HCT116 (cell line): ENCODE results near the gene STON2. TPM values are rescaled to one million over a fixed set of nuclear protein-coding genes. Genes with fewer than 3 reads are reported as not detected.

Experiments
- ATAC-seq: fragments of 200-7000 bp; cut with Tn5 transposase; 2 replicates; pipeline ENCODE4 v1.9.1; 2020; ENCODE audit warnings: mild to moderate bottlenecking, moderate library complexity
- BruUV-seq: library from RNA; stranded (reverse); fragments of 400-500 nt; replicated peaks from 2 replicates; lab custom pipeline; 2021; lab: Mats Ljungman, UMichigan
- CTCF ChIA-PET: fragments of 300-600 bp; sonication (Branson Sonifier 250); formaldehyde crosslinking; loops from one replicate; lab custom pipeline; 2021; ENCODE audit warnings: antibody characterized with exemption; lab: Charles Lee
- POLR2A ChIA-PET: fragments of 300-600, 350-600 bp; sonication (Branson Sonifier 250); formaldehyde crosslinking; loops from one replicate; lab custom pipeline; 2021; ENCODE audit warnings: antibody characterized with exemption; lab: Charles Lee
- RAD21 ChIA-PET, 2 experiments: fragments of 300-600 bp; sonication (Branson Sonifier 250); formaldehyde crosslinking; loops; one replicate each; lab custom pipeline; 2023; ENCODE audit warnings: low total read pairs in 2 of 2; ENCODE audit not compliant: uncharacterized antibody in 2 of 2, unreplicated experiment in 2 of 2, low non-redundant PET in 1 of 2; lab: Charles Lee
- DNase-seq: peaks from one replicate; pipeline ENCODE4 v3.0.0-alpha.2; 2010; ENCODE audit warnings: low read depth, low spot score
- H2AFZ ChIP-seq: fragments of 200-600 bp; shearing (Covaris generic), sonication (generic); 2 replicates; pipeline ENCODE4 v1.6.1; 2017; ENCODE audit warnings: low read depth, mixed run types, mixed read lengths, antibody characterized with exemption, low read length; ENCODE audit not compliant: poor library complexity, severe bottlenecking
- H3K27ac ChIP-seq: 2 replicates; pipeline ENCODE4 v1.5.1; 2012; ENCODE audit warnings: low read depth, low read length
- H3K27me3 ChIP-seq: fragments of 200-600 bp; sonication (generic); 2 replicates; pipeline ENCODE4 v1.6.1; 2016; ENCODE audit warnings: mixed run types, low read length, mixed read lengths; ENCODE audit not compliant: insufficient read depth
- H3K36me3 ChIP-seq, 2 experiments: fragments of 200-500 bp in 1 of 2; fragments of 200-600 bp in 1 of 2; sonication (Bioruptor generic) in 1 of 2; sonication (generic) in 1 of 2; 2 replicates each; pipeline versions ENCODE4 v1.5.1 to v1.6.1; 2014 to 2016; ENCODE audit warnings: low read length in 2 of 2, inconsistent platforms in 1 of 2, mixed read lengths in 1 of 2, mixed run types in 1 of 2; ENCODE audit not compliant: insufficient read depth in 2 of 2, control insufficient read depth in 1 of 2
- H3K4me1 ChIP-seq, 2 experiments: fragments of 200-600 bp in 1 of 2; sonication (generic) in 1 of 2; 2 replicates each; pipeline versions ENCODE4 v1.5.1 to v1.6.1; 2012 to 2017; ENCODE audit warnings: low read length in 2 of 2, inconsistent platforms in 1 of 2, mild to moderate bottlenecking in 1 of 2, mixed read lengths in 1 of 2, mixed run types in 1 of 2, moderate library complexity in 1 of 2; ENCODE audit not compliant: insufficient read depth in 2 of 2, control insufficient read depth in 1 of 2
- H3K4me2 ChIP-seq: fragments of 200-600 bp; sonication (generic); 2 replicates; pipeline ENCODE4 v1.6.1; 2017; ENCODE audit warnings: mixed run types, low read length, mixed read lengths
- H3K4me3 ChIP-seq, 2 experiments: fragments of 200-600 bp in 1 of 2; sonication (generic) in 1 of 2; replicated peaks in 1 of 2; 2 replicates each; pipeline ENCODE4 v1.5.1; 2011 to 2016; ENCODE audit warnings: low read length in 2 of 2, control low read depth in 1 of 2, low read depth in 1 of 2, mild to moderate bottlenecking in 1 of 2, mixed read lengths in 1 of 2, mixed run types in 1 of 2
- H3K79me2 ChIP-seq: fragments of 200-600 bp; sonication (generic); 2 replicates; pipeline ENCODE4 v1.6.1; 2017; ENCODE audit warnings: mild to moderate bottlenecking, mixed run types, low read length, moderate library complexity, mixed read lengths; ENCODE audit not compliant: insufficient read depth
- H3K9ac ChIP-seq: fragments of 200-600 bp; sonication (generic); 2 replicates; pipeline ENCODE4 v1.6.1; 2016; ENCODE audit warnings: low read length, mixed read lengths
- H3K9me2 ChIP-seq: fragments of 200-600 bp; sonication (generic), shearing (Covaris generic); 2 replicates; pipeline ENCODE4 v1.6.1; 2017; ENCODE audit warnings: mixed run types, mild to moderate bottlenecking, moderate library complexity; ENCODE audit not compliant: insufficient read depth
- H3K9me3 ChIP-seq, 2 experiments: fragments of 200-500 bp in 1 of 2; fragments of 200-600 bp in 1 of 2; sonication (Bioruptor generic) in 1 of 2; sonication (generic) in 1 of 2; 2 replicates each; pipeline ENCODE4 v1.6.1; 2014 to 2017; ENCODE audit warnings: low read length in 2 of 2, mixed read lengths in 2 of 2, inconsistent platforms in 1 of 2, low read depth in 1 of 2, mild to moderate bottlenecking in 1 of 2, mixed run types in 1 of 2, moderate library complexity in 1 of 2; ENCODE audit not compliant: control insufficient read depth in 1 of 2, insufficient read depth in 1 of 2
- H4K20me1 ChIP-seq: fragments of 200-600 bp; sonication (generic), shearing (Covaris generic); 2 replicates; pipeline ENCODE4 v1.6.1; 2017; ENCODE audit warnings: mixed run types, mild to moderate bottlenecking, moderate library complexity; ENCODE audit not compliant: insufficient read depth
- CBX3 ChIP-seq: IDR thresholded peaks from 2 replicates; pipeline ENCODE4 v1.6.1; 2012; ENCODE audit warnings: low read depth
- CEBPB ChIP-seq: IDR thresholded peaks from 2 replicates; pipeline ENCODE4 v1.6.1; 2012; ENCODE audit warnings: low read depth
- ELF1 ChIP-seq: IDR thresholded peaks from 2 replicates; pipeline ENCODE4 v1.6.1; 2012; ENCODE audit warnings: low read depth, borderline replicate concordance
- EZH2 ChIP-seq: fragments of 200-600 bp; sonication (generic); IDR thresholded peaks from 2 replicates; pipeline ENCODE4 v1.6.1; 2017; ENCODE audit warnings: antibody characterized with exemption, mixed run types
- JUND ChIP-seq: IDR thresholded peaks from 2 replicates; pipeline ENCODE4 v1.6.1; 2012
- POLR2A ChIP-seq: IDR thresholded peaks from 2 replicates; pipeline ENCODE4 v1.7.0; 2011; ENCODE audit warnings: borderline replicate concordance; ENCODE audit not compliant: insufficient read depth, insufficient read length; ENCODE audit errors: extremely low read depth
- POLR2AphosphoS5 ChIP-seq: IDR thresholded peaks from 2 replicates; pipeline ENCODE4 v1.6.1; 2011; ENCODE audit warnings: mild to moderate bottlenecking, low read depth, low read length, moderate library complexity
- RAD21 ChIP-seq: IDR thresholded peaks from 2 replicates; pipeline ENCODE4 v1.6.1; 2012; ENCODE audit warnings: low read depth, mild to moderate bottlenecking
- SIN3A ChIP-seq: IDR thresholded peaks from 2 replicates; pipeline ENCODE4 v1.6.1; 2012; ENCODE audit warnings: low read depth
- SP1 ChIP-seq: IDR thresholded peaks from 2 replicates; pipeline ENCODE4 v1.6.1; 2012; ENCODE audit warnings: low read depth
- SRF ChIP-seq: IDR thresholded peaks from 2 replicates; pipeline ENCODE4 v1.6.1; 2012; ENCODE audit warnings: low read depth
- TCF7L2 ChIP-seq: IDR thresholded peaks from 2 replicates; pipeline ENCODE4 v1.7.0; 2011; ENCODE audit warnings: borderline replicate concordance, inconsistent platforms; ENCODE audit not compliant: insufficient read depth, insufficient read length; ENCODE audit errors: extremely low read depth
- YY1 ChIP-seq: IDR thresholded peaks from 2 replicates; pipeline ENCODE4 v1.6.1; 2011; ENCODE audit warnings: low read length, low read depth, moderate library complexity, mild to moderate bottlenecking; ENCODE audit not compliant: insufficient replicate concordance; ENCODE audit errors: extremely low read depth
- ZNF274 ChIP-seq: fragments of 200-500 bp; sonication (Bioruptor generic); IDR thresholded peaks from 2 replicates; pipeline ENCODE4 v1.6.1; 2014; ENCODE audit warnings: mild to moderate bottlenecking, low read depth, low read length, inconsistent platforms
- intact Hi-C: fragments of 100-400 bp; cut with micrococcal nuclease; formaldehyde crosslinking; loops from 2 replicates; pipeline ENCODE4 v1.10.0; 2022
- total RNA-seq: library from RNA; stranded (reverse); gene quantifications from one replicate; pipeline ENCODE4 v1.2.1, GENCODE V29; 2021; ENCODE audit not compliant: unreplicated experiment
- TF ChIP-seq, protein P1 (sequence below): IDR thresholded peaks from 2 replicates; pipeline ENCODE4 v1.6.1; 2011; ENCODE audit warnings: mild to moderate bottlenecking, low read length, moderate library complexity; ENCODE audit not compliant: insufficient replicate concordance; ENCODE audit errors: extremely low read depth
- TF ChIP-seq, protein P2 (sequence below): IDR thresholded peaks from 2 replicates; pipeline ENCODE4 v1.6.1; 2012; ENCODE audit warnings: low read depth

STON2 gene
- total RNA-seq, 1 experiment from 2014 or later, result 4.1 TPM

DNA sequence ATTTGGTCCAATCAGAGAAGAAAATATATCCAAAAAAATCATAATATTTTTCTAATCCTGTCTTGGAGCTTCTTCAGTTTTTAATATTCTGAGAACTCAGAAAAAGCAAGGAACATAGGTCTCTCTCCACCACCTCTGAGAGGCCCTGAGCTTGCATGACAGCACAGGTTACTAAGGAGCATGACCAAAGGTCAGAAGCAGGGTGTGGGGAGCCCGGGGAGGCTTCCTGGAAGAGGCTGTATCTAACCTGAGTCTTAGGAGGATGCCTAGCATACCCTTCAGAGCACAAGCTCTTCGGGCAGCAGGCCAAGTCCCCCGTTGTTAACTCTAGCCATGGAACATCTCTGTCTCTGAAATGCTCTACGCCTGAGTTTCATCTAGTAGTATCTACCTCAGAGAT lies 15.7 kb upstream of the STON2 start:
- Histone ChIP-seq H3K4me2 (no peak overlapping the region), H3K27me3 (no peaks in the 10 kb centered on the region), H3K79me2 (no peaks in the 10 kb centered on the region), H3K27ac (no peak overlapping the region), H3K9me2 (no peaks in the 10 kb centered on the region), H3K36me3 (no peaks in the 10 kb centered on the region), H3K4me3 (no peak overlapping the region), H3K4me1 (no peaks in the 10 kb centered on the region), H3K9me3 (no peaks in the 10 kb centered on the region), H4K20me1 (no peaks in the 10 kb centered on the region), H2AFZ (no peak overlapping the region), H3K9ac (no peak overlapping the region)
- RAD21 ChIA-PET, result no interaction called here
- no TSS peak for BruUV-seq
- intact Hi-C loops, result no loop called here
- DNase-seq (no peak), ATAC-seq (no peak)
- no peak for TF ChIP-seq RAD21
- TF ChIP-seq TCF7L2, result no peak
- no peak for TF ChIP-seq ELF1
- no peak for TF ChIP-seq SRF
- TF ChIP-seq, protein P1, sequence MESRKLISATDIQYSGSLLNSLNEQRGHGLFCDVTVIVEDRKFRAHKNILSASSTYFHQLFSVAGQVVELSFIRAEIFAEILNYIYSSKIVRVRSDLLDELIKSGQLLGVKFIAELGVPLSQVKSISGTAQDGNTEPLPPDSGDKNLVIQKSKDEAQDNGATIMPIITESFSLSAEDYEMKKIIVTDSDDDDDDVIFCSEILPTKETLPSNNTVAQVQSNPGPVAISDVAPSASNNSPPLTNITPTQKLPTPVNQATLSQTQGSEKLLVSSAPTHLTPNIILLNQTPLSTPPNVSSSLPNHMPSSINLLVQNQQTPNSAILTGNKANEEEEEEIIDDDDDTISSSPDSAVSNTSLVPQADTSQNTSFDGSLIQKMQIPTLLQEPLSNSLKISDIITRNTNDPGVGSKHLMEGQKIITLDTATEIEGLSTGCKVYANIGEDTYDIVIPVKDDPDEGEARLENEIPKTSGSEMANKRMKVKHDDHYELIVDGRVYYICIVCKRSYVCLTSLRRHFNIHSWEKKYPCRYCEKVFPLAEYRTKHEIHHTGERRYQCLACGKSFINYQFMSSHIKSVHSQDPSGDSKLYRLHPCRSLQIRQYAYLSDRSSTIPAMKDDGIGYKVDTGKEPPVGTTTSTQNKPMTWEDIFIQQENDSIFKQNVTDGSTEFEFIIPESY, result no peak
- TF ChIP-seq CBX3, result no peak
- TF ChIP-seq, protein P2, sequence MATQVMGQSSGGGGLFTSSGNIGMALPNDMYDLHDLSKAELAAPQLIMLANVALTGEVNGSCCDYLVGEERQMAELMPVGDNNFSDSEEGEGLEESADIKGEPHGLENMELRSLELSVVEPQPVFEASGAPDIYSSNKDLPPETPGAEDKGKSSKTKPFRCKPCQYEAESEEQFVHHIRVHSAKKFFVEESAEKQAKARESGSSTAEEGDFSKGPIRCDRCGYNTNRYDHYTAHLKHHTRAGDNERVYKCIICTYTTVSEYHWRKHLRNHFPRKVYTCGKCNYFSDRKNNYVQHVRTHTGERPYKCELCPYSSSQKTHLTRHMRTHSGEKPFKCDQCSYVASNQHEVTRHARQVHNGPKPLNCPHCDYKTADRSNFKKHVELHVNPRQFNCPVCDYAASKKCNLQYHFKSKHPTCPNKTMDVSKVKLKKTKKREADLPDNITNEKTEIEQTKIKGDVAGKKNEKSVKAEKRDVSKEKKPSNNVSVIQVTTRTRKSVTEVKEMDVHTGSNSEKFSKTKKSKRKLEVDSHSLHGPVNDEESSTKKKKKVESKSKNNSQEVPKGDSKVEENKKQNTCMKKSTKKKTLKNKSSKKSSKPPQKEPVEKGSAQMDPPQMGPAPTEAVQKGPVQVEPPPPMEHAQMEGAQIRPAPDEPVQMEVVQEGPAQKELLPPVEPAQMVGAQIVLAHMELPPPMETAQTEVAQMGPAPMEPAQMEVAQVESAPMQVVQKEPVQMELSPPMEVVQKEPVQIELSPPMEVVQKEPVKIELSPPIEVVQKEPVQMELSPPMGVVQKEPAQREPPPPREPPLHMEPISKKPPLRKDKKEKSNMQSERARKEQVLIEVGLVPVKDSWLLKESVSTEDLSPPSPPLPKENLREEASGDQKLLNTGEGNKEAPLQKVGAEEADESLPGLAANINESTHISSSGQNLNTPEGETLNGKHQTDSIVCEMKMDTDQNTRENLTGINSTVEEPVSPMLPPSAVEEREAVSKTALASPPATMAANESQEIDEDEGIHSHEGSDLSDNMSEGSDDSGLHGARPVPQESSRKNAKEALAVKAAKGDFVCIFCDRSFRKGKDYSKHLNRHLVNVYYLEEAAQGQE, result no peak
- TF ChIP-seq SIN3A, result no peak
- TF ChIP-seq POLR2A, result no peak
- TF ChIP-seq SP1, result no peak
- TF ChIP-seq JUND, result no peak
- no peak for TF ChIP-seq YY1
- no peak for TF ChIP-seq POLR2AphosphoS5
- no peak for TF ChIP-seq EZH2
- no peak for TF ChIP-seq CEBPB
- no peak for TF ChIP-seq ZNF274
- CTCF ChIA-PET, result no interaction called here
- POLR2A ChIA-PET, result no interaction called here
